Lower leg skin (tissue), 3 donors: ENCODE data around the gene FOXP2.

Experiments
- CTCF ChIP-seq, 3 donors: fragments of 450-650 bp; IDR thresholded peaks; one replicate each; pipeline ENCODE4 v1.5.1; 2016; ENCODE audit warnings: antibody characterized with exemption in 3 of 3, mild to moderate bottlenecking in 3 of 3, moderate library complexity in 2 of 3
- POLR2A ChIP-seq, 2 donors: fragments of 450-650 bp; IDR thresholded peaks; one replicate each; pipeline ENCODE4 v1.6.1; 2016 to 2017; ENCODE audit warnings: antibody characterized with exemption in 2 of 2, mild to moderate bottlenecking in 1 of 2, moderate library complexity in 1 of 2

DNA sequence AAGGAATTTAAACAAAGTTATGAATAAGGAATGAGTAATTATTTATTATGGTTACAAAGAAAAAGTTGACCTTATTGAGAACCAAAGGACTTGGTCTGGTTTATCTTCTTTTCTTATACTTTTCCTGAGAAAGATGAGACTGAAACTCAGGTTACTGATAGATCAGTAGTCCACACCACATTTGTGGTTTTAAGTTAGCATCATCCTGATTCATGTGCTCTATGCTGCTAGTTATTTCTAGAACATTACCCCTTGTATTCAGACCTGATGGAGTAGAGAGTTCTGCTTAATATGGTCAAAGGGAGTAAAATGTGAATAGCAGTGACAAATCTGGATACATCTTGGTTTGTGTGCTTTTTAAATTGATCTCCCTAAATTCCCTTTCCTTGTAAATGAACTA lies 63.8 kb downstream of the FOXP2 start:
- no peak for TF ChIP-seq CTCF (IDR thresholded peaks at IDR 0.05)
- TF ChIP-seq POLR2A (IDR thresholded peaks at IDR 0.05) = no peak
